GM21576 (cell line): Measurements from ENCODE around the gene PIP4K2A.
A peak's percentile ranks its signal among the peaks of the same experiment; 100 is the strongest.
"Not testable (repeated sequence)": the region's sequence is repeated elsewhere in the genome, so short reads cannot be mapped to it uniquely, and the experiment has no call there.

Source experiments
- ATAC-seq: cut with Tn5 transposase; IDR thresholded peaks from one replicate; pipeline ENCODE4 v1.9.1; 2021; ENCODE audit warnings: mild to moderate bottlenecking, moderate library complexity; ENCODE audit not compliant: unreplicated experiment

The PIP4K2A gene

GRCh38 chr10:22714479-22715289 is at the start of gene PIP4K2A:
TSS of gene PIP4K2A (minus strand) at chr10:22714578. CDS start at chr10:22714326, 252 bp downstream.
- peak; percentile 61 for ATAC-seq

GRCh38 chr10:22761569-22762220 is 47.3 kb upstream of the PIP4K2A start:
- no peak for ATAC-seq

GRCh38 chr10:22760025-22760424 is 45.6 kb upstream of the PIP4K2A start:
- ATAC-seq: no peak

- ATAC-seq: no peak
Observed at GRCh38 chr10:22758867-22759266, 44.5 kb upstream of the PIP4K2A start.

GRCh38 chr10:22754296-22754695 is 39.9 kb upstream of the PIP4K2A start:
- ATAC-seq: no peak

GRCh38 chr10:22753786-22754185 is 39.4 kb upstream of the PIP4K2A start:
- no peak for ATAC-seq

GRCh38 chr10:22752272-22752889 is 38.0 kb upstream of the PIP4K2A start:
- ATAC-seq: no peak

- ATAC-seq: no peak
Observed at GRCh38 chr10:22750131-22750530, 35.8 kb upstream of the PIP4K2A start.

GRCh38 chr10:22744858-22745257 is 30.5 kb upstream of the PIP4K2A start:
- ATAC-seq: not testable (repeated sequence)

- peak; percentile 100 for ATAC-seq
Observed at GRCh38 chr10:22742678-22743077, 28.3 kb upstream of the PIP4K2A start.

- not testable (repeated sequence) for ATAC-seq
Observed at GRCh38 chr10:22741631-22742030, 27.3 kb upstream of the PIP4K2A start.

- no peak for ATAC-seq
Observed at GRCh38 chr10:22740180-22740579, 25.8 kb upstream of the PIP4K2A start.

GRCh38 chr10:22737587-22737986 is 23.2 kb upstream of the PIP4K2A start:
- ATAC-seq: no peak

GRCh38 chr10:22736134-22736533 is 21.8 kb upstream of the PIP4K2A start:
- no peak for ATAC-seq

- ATAC-seq: no peak
Observed at GRCh38 chr10:22733992-22734391, 19.6 kb upstream of the PIP4K2A start.

- no peak for ATAC-seq
Observed at GRCh38 chr10:22727663-22728062, 13.3 kb upstream of the PIP4K2A start.

- ATAC-seq: no peak
Observed at GRCh38 chr10:22727112-22727511, 12.7 kb upstream of the PIP4K2A start.

GRCh38 chr10:22724773-22725172 is 10.4 kb upstream of the PIP4K2A start:
- no peak for ATAC-seq

GRCh38 chr10:22723783-22724182 is 9.4 kb upstream of the PIP4K2A start:
- ATAC-seq: peak; percentile 64

GRCh38 chr10:22723343-22723779 is 9.0 kb upstream of the PIP4K2A start:
- peak; percentile 80 for ATAC-seq

GRCh38 chr10:22722626-22723169 is 8.3 kb upstream of the PIP4K2A start:
- no peak for ATAC-seq
